GM12891 (cell line): ENCODE measurements around the gene VCL.

Experiments
- PAX5 ChIP-seq: IDR thresholded peaks from 2 replicates; pipeline ENCODE4 v1.6.1; 2011; ENCODE audit warnings: low read length, moderate library complexity, mild to moderate bottlenecking; ENCODE audit not compliant: insufficient read depth, severe bottlenecking
- POLR2A ChIP-seq: IDR thresholded peaks from 2 replicates; pipeline ENCODE4 v1.6.1; 2011; ENCODE audit warnings: low read depth, low read length, control low read depth
- POLR2AphosphoS5 ChIP-seq: IDR thresholded peaks from 2 replicates; pipeline ENCODE4 v1.6.1; 2011; ENCODE audit warnings: low read depth, low read length, control low read depth
- SPI1 ChIP-seq: IDR thresholded peaks from 2 replicates; pipeline ENCODE4 v1.6.1; 2011; ENCODE audit warnings: low read depth, low read length, control low read depth
- TAF1 ChIP-seq: IDR thresholded peaks from 2 replicates; pipeline ENCODE4 v1.6.1; 2011; ENCODE audit warnings: low read depth, low read length, control low read depth

DNA sequence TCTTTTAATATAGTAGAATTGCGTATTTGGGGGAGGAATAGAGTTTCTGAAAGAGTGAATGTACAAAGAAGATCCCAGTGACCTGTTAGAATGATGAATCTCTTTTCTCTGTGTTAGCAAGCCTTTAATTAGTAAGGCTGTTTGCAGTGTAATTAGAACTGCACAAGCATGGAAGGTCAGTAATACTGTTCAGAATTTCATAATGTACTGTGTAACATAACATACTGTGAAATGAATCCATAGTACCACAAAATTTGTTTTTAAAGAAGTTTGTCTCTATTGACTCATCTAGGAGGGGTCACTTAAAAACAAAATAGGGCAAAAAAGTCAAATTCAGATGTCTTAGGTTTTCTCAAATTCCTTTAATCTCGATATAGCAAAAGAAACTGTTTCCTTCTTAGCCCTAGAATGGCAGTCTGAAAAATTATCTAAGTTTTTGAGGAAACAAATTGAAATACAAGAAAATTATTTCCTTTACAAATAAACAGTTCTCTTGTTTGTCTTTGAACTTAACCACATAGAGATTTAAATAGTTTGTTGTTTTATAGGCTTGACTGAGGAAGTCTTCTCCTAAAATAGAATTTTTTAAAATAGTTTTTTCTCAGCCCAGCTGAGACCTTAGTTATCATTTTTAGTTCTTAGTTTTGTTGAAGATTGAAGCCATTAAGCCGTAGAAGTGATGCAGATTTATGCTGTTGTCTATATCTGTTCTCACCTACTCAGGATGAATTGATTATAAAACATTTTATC, 165.6 kb downstream of the VCL start:
- no peak for TF ChIP-seq POLR2AphosphoS5
- no peak for TF ChIP-seq POLR2A
- no peak for TF ChIP-seq SPI1
- TF ChIP-seq TAF1 = no peak
- TF ChIP-seq PAX5 = no peak
